KMS-11 (cell line): ENCODE measurements around the gene UNKL.

Experiments
- H2AFZ ChIP-seq: fragments of 200-600 bp; sonication (generic); 2 replicates; pipeline ENCODE4 v1.6.1; 2016; ENCODE audit warnings: antibody characterized with exemption, mixed run types, low read depth
- H3K27ac ChIP-seq: fragments of 200-600 bp; sonication (generic); 2 replicates; pipeline ENCODE4 v1.6.1; 2016; ENCODE audit warnings: mild to moderate bottlenecking, mixed run types
- H3K27me3 ChIP-seq: fragments of 200-600 bp; sonication (generic); 2 replicates; pipeline ENCODE4 v1.6.1; 2017; ENCODE audit warnings: mild to moderate bottlenecking, low read depth, mixed run types, moderate library complexity; ENCODE audit not compliant: insufficient read depth
- H3K36me3 ChIP-seq: fragments of 200-600 bp; sonication (generic); 2 replicates; pipeline ENCODE4 v1.6.1; 2017; ENCODE audit warnings: mild to moderate bottlenecking, mixed run types; ENCODE audit not compliant: insufficient read depth
- H3K4me1 ChIP-seq: fragments of 200-600 bp; sonication (generic); 2 replicates; pipeline ENCODE4 v1.6.1; 2016; ENCODE audit warnings: mild to moderate bottlenecking, low read depth, mixed run types; ENCODE audit not compliant: poor library complexity, severe bottlenecking
- H3K4me2 ChIP-seq: fragments of 200-600 bp; sonication (generic); 2 replicates; pipeline ENCODE4 v1.7.0; 2016; ENCODE audit warnings: mild to moderate bottlenecking, mixed run types
- H3K4me3 ChIP-seq: fragments of 200-600 bp; sonication (generic); IDR thresholded peaks from 2 replicates; pipeline ENCODE4 v1.6.1; 2017; ENCODE audit warnings: low read depth, low read length, mixed read lengths; ENCODE audit not compliant: insufficient read depth
- H3K79me2 ChIP-seq: fragments of 200-600 bp; sonication (generic); 2 replicates; pipeline ENCODE4 v1.6.1; 2016; ENCODE audit warnings: low read depth, mixed run types; ENCODE audit not compliant: insufficient read depth
- H3K9ac ChIP-seq: fragments of 200-600 bp; sonication (generic); 2 replicates; pipeline ENCODE4 v1.6.1; 2016; ENCODE audit warnings: mild to moderate bottlenecking, mixed run types
- H4K20me1 ChIP-seq: fragments of 200-600 bp; sonication (generic); 2 replicates; pipeline ENCODE4 v1.6.1; 2016; ENCODE audit warnings: mild to moderate bottlenecking, mixed run types; ENCODE audit not compliant: insufficient read depth
- TF ChIP-seq, protein P1 (sequence below): fragments of 200-600 bp; sonication (generic); conservative IDR thresholded peaks from 2 replicates; pipeline ENCODE4 v1.6.1; 2017; ENCODE audit warnings: low read depth, mild to moderate bottlenecking, antibody characterized with exemption, low read length, moderate library complexity, mixed read lengths

The UNKL gene

DNA sequence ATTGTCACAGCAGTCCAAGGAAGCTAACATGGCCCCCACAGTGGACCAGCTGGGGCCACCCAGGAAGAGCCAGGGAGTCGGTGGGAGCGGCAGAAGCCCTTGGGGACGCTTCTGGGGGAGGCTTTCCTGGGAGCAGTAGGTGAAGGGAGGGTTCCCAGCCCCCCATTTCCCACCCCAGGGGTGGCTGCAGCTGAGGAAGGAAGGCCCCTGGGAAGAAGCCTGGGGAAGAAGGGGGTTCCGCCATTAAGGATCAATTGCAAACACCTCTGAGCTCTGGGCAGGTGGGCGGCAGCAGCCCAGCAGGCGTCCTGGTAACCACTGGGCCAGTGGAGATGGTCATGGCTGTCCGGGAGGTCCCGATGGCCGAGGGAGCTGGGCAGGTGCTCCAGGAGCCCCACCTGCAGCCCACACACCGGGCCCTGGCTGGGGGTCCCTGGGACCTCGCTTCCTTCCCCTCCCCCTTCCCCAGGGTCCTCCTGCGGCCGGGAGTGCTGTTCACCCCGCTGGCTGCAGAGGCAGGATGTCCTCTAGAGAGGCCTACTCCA lies 15.8 kb upstream of the UNKL start:
- Histone ChIP-seq H3K27me3 (peaks cover 68% of the 10 kb centered on the region), H3K27ac (no peak overlapping the region), H3K4me3 (no peak overlapping the region), H2AFZ (no peak overlapping the region), H4K20me1 (no peaks in the 10 kb centered on the region), H3K4me1 (no peaks in the 10 kb centered on the region), H3K4me2 (no peak overlapping the region), H3K9ac (no peak overlapping the region), H3K36me3 (no peaks in the 10 kb centered on the region), H3K79me2 (no peaks in the 10 kb centered on the region)
- TF ChIP-seq, protein P1, sequence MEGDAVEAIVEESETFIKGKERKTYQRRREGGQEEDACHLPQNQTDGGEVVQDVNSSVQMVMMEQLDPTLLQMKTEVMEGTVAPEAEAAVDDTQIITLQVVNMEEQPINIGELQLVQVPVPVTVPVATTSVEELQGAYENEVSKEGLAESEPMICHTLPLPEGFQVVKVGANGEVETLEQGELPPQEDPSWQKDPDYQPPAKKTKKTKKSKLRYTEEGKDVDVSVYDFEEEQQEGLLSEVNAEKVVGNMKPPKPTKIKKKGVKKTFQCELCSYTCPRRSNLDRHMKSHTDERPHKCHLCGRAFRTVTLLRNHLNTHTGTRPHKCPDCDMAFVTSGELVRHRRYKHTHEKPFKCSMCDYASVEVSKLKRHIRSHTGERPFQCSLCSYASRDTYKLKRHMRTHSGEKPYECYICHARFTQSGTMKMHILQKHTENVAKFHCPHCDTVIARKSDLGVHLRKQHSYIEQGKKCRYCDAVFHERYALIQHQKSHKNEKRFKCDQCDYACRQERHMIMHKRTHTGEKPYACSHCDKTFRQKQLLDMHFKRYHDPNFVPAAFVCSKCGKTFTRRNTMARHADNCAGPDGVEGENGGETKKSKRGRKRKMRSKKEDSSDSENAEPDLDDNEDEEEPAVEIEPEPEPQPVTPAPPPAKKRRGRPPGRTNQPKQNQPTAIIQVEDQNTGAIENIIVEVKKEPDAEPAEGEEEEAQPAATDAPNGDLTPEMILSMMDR, result no peak

DNA sequence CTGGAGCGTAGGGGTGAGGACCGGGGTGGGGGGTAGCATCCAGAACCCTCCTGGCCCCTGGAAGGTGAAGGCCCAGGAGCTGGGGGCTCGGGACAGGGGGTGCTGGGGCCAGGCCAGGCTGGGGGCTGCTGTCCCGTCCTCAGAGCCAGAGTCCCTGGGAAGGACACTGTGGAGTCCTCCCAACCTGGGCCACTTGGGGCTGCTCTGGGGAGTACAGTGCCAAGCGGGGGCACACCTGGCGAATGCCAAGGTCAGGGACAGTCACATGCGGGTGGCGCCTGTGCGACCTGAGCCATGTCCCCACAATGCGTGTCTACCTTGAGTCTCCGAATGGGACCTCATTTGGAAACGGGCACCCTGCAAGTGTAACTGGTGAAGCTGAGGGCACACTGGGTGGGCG lies 15.1 kb upstream of the UNKL start:
- H4K20me1 ChIP-seq, result no peaks in the 10 kb centered on the region
- no peak overlapping the region for H3K4me3 ChIP-seq
- peaks cover 61% of the 10 kb centered on the region for H3K27me3 ChIP-seq
- no peaks in the 10 kb centered on the region for H3K4me1 ChIP-seq
- H3K27ac ChIP-seq, result no peak overlapping the region
- H3K36me3 ChIP-seq, result no peaks in the 10 kb centered on the region
- TF ChIP-seq, protein P1, result no peak
- H3K4me2 ChIP-seq, result no peak overlapping the region
- no peak overlapping the region for H3K9ac ChIP-seq
- no peaks in the 10 kb centered on the region for H3K79me2 ChIP-seq
- no peak overlapping the region for H2AFZ ChIP-seq

DNA sequence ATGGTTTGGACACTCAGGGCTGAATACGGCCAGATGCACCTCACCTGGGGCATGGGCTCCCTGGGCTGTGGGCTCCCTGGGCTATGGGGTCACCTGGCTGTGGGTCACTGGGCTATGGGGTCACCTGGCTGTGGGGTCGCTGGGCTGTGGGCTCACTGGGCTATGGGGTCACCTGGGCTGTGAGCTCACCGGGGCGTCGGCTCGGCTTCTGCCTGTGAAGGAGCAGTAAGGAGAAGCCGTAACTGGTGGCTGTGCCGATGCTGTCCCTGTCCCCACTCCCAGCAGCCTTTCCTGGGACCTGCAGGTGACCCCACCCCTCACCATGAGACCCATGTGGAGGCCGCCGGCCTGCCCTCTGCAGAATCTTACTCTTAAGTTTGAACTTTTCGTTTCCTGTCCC lies 14.5 kb upstream of the UNKL start:
- Histone ChIP-seq H3K36me3 (no peaks in the 10 kb centered on the region), H3K4me3 (no peak overlapping the region), H3K4me2 (no peak overlapping the region), H3K9ac (no peak overlapping the region), H3K79me2 (no peaks in the 10 kb centered on the region), H3K27me3 (peaks cover 55% of the 10 kb centered on the region), H2AFZ (no peak overlapping the region), H4K20me1 (no peaks in the 10 kb centered on the region), H3K27ac (no peak overlapping the region), H3K4me1 (no peaks in the 10 kb centered on the region)
- TF ChIP-seq, protein P1, result no peak

DNA sequence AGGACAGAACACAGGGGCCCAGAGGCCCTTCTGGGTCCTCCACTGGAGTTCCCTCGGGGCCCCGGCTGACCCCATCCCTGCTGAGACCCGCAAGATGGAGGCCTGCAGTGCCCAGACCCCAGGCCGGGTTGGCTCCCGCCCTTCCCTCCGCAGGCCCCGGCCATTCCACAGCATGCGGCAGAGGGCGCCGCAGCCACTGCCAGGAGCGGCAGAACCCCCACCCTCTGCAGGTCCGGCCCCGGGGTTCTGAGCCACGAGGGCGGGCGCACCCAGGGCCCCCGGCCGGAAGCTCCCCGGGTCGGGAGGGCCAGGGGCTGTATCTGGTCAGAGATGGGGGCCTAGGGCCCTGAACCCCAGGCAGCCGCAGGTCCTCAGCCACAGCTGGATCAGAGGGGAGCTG lies 14.0 kb upstream of the UNKL start:
- Histone ChIP-seq H3K36me3 (no peaks in the 10 kb centered on the region), H3K4me2 (no peak overlapping the region), H3K27ac (no peak overlapping the region), H2AFZ (no peak overlapping the region), H3K4me3 (no peak overlapping the region), H3K27me3 (peaks cover 50% of the 10 kb centered on the region), H4K20me1 (no peaks in the 10 kb centered on the region), H3K9ac (no peak overlapping the region), H3K4me1 (no peaks in the 10 kb centered on the region), H3K79me2 (no peaks in the 10 kb centered on the region)
- TF ChIP-seq, protein P1, result 0 out of 2 replicates have a peak, but pooled peaks have one; percentile 16
